Right renal cortex interstitium (tissue), 3 donors: Measurements from ENCODE around the gene DCLK2. TPM values are rescaled to one million over a fixed set of nuclear protein-coding genes. Genes with fewer than 3 reads are reported as not detected.
"Not testable (repeated sequence)": the region's sequence is repeated elsewhere in the genome, so short reads cannot be mapped to it uniquely, and the experiment has no call there.

Source experiments
- DNase-seq, 3 donors: peaks; one replicate each; pipeline ENCODE4 v3.0.0-alpha.2; 2013; ENCODE audit warnings: low read depth in 3 of 3, low spot score in 2 of 3
- polyA plus RNA-seq, 3 donors: library from polyadenylated mRNA; unstranded; fragments of 120-200 nt; gene quantifications; one replicate each; pipeline ENCODE4 v1.2.1, GENCODE V29; 2013; ENCODE audit not compliant: insufficient read length in 3 of 3

DCLK2 gene
- polyA plus RNA-seq, 3 donors = 11.1 to 11.5 (median 11.3) TPM

DNA sequence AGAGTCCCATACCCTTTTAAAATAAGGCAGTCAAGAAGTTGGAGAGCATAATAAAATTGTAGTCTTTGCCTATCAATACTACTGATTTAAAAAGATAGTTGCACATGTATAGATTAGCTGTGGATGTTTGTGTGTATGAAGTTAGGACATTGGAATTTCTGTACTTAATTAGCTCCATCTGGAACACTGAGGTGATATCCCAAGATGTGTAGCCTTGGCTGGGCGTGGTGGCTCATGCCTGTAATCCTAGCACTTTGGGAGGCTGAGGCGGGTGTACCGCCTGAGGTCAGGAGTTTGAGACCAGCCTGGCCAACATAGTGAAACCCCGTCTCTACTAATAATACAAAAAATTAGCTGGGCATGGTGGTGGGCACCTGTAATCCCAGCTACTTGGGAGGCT lies 119.0 kb downstream of the DCLK2 start:
- DNase-seq = not testable (repeated sequence)

DNA sequence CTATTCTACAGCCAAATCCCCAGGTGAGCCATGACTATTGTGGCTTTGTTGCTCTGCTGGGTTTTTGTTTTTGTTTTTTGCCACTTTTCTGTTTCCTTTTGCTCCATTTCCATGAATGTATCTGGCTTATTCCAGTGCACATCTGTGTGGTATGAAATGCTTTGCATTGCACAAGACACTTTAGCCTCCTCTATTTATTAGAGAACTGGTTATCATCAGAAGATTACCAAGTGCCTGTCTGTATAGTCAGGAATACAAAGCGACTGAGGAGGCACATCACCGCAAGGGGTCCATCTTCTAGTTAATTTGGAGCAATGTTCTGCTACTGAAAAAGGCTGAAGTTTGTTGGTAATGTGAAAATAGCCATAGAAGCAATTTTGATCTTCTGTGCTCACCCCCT lies 120.8 kb downstream of the DCLK2 start:
- DNase-seq = no peak

DNA sequence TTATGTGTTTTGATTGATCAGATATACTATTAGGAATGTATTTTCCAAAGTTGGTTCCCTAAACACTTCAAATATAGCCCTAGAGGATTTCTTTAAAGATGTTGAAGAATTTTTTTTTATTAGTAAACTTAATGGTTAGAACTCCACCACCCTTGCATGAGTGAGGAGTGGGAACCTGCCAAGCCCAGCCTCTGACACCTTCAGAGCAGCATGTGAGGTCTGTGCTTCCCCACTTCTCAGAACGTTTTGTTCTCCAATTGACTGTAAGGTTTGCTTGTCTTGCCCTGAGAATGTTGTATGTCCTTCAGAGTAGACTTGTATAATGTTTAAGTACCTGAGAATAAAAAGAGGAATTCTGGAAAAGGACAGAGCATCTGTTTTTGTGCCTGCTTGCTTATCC lies 126.8 kb downstream of the DCLK2 start:
- DNase-seq = no peak

DNA sequence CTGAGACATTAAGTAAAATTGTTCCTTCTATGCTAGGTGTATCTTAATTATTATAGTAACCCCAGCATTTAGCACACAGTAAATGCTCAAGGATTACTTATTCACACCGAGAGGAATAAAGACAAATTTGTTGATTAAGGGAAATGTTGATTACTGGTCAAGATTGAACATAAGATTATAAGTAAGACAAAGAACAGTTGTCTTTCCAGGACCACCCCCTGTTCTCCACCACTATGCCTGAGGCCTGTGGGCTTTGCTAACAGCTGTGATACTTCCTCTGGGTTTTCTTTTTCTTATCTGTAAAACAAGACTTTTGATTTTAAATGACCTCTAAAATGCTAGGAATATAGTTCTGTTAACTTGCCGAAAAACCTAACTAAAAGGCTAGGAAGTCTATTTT lies 128.0 kb downstream of the DCLK2 start:
- no peak for DNase-seq

DNA sequence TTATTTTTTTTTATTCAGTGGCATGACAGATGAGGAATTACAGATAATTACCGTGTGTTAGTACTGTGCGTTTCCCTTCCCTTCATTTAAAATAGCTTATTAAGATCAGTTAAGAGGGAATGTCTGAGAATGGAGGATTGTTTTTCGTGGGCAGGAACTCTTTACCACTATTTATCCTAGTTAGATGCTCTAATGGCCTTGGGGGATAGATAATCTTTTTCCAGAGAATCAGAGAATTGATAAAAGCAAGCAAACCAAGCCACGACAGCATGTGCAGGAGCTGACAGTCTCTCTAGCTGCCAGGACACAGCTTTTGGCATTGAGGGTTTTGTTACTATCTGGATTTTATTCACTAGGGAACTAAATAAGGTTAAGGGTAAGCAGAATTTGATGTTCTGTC lies 128.7 kb downstream of the DCLK2 start:
- no peak for DNase-seq

DNA sequence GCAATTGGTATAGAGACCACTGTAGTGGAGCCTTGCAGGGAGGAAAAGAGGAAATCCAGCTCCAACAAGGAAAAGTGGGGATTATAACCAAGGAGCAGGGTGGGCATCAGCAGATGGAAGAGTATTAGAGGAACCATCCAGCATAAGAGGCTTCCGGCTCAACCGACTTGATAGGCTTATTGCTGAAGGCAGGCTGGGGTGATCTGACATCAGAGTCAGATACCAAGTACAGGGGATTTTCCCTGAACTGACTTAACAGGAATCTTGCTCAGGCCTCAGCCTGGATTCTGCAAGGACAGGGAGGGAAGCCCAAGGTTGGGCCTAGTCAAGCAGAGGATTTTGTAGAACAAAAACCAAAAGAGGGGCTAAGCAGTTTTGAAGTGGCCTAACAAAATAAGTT lies 129.6 kb downstream of the DCLK2 start:
- DNase-seq = no peak

DNA sequence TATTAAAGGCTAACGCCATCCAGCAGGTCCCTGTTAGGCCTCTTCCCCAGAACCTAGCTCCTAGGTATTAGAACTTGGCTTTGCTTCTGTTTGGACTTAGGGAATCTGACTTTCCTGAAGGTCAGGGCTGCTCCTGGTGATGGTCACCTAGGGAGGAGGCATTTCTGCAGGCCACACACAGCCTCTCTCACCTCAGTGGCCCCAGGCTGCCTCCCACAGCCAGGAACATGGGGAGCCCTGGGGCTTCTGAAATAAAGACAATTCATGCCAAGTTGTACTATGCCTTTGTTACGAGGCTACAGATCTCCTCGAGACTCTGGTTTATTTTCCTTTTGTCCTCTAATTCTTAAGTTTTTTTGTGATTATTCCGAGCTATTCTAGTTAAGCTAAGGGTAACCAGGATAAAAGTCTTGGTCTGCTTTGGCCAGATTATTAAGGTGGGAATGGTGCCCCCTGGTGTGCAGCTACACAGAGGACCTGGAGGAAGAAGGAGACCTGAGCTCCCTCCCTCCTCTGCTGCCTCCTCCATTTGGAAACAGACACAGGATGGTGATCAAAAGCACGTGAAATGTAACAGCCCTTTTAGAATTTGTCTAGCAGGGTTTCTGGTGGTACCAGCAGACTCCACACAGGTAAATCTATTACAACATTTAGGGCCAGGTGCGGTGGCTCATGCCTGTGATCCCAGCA lies 131.0 kb downstream of the DCLK2 start:
- DNase-seq = no peak

DNA sequence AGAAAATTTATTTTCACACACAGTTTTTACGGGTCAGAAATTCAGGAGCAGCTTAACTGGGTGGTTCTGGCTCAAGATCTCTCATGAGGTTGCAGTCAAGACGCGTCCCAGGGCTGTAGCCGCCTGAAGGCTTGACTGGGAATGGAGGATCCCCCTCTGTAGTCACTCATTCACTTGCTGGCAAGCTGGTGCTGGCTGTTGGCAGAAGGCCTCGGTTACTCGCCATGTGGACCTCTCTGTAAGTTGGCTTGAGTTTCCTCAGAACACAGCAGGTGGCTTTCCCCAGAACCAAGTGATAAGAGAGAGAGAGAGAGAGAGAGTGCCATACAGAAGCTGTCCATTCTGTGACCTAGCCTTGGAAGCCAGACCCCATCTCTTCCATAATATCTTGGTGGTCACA lies 132.8 kb downstream of the DCLK2 start:
- no peak for DNase-seq

DNA sequence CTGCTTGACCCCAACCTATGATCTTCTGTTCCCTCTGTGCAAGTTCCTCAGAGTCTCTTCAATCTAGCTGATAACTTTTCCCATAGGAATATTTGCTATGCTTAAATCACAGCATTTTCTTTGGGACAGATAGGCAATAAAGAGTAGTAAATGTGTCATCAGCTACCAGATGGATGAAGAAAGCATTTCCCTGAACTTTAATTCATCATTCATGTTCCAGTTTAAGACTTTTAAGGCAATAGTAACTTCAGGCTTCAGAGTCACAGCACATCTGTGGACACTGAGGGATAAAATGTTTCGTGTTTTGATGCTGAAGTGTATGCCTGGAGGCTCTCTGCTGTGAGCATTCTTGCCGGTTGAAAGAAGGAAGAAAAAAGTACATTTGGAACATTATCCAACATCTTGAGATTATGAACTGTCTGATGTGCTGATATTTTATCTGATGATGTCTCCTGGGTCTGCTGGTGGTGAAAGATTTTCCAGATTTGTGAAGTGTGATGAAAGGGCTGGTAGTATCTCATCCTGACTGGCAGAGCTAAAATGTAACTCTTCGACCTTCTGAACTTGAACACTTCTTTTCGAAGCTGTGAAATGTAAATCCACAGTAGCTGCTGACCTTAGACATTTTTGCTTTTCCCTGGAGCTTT lies 133.7 kb downstream of the DCLK2 start:
- peak in 1 of 3 donors; percentile 58 for DNase-seq

DNA sequence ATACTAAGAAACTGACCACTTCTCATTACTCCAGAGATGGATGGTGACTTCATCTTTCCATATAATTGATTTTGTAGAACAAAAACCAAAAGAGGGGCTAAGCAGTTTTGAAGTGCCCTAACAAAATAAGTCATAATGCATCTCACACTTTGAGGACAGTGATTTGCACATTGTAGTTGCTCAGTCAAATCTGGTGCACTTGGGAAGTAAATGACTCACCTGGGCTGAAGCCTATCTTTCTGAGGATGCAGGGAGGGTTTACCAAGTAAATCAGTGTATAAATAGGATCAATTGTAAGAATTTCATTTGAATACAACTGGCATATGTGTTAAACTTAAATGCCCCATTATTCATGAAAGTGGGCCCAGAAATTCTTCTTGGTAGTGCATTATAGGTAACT lies 134.2 kb downstream of the DCLK2 start:
- no peak for DNase-seq

DNA sequence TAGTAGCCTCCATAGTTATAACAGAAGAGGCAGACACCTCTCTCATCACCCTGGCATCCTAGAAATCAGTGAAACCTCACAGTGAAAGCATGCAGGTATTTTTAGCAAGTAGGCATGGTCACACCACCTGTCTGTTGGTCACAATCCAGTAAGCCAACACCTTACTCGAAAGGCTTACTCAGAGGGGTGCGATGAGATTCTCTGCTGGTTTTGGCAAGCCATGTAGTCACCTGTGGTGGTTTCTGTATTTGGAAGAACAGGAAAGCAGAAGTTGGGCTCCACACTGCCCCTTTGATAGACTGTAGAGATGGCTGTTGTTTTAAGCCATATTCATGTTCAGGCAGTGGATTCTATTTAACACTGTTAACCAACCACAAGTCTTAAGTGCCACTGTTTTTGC lies 134.7 kb downstream of the DCLK2 start:
- DNase-seq = no peak

DNA sequence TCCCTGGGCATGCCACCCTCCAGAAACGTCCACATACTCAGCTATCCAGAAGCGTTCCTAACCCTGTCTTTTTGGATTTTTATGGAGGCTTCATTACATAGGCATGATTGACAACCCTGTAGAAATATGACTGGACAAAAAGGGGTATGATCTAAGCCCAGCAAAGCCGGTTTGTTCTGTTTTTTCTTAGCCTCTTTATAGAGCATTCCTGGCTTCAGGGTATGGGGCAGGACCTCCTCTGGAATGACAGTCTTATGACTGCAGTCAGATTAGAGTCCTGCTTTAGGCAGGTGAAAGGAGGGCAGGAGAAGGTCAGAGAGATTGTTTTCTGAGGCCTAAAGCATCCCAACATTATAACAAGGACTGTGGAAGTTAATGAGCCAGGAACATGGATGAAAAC lies 137.4 kb downstream of the DCLK2 start:
- DNase-seq = no peak

DNA sequence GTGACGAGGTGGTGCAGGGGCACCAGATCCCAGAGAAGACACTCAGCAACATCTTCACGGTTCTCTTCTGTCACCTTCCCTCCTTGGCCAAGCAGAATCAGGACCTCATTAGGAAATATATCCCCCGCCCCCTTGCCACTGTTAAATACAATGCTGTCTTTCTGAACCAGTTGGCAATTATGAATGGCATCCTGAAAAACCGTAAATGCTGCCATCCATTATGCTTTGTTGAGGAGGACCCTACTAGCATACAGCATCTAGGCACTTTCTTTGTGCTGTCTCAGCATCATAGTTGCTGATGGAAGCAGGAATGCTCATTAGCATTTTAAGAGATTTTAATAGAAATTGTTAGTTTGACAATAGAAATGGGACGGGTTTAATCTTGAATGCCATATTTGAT lies 138.5 kb downstream of the DCLK2 start:
- DNase-seq = no peak

DNA sequence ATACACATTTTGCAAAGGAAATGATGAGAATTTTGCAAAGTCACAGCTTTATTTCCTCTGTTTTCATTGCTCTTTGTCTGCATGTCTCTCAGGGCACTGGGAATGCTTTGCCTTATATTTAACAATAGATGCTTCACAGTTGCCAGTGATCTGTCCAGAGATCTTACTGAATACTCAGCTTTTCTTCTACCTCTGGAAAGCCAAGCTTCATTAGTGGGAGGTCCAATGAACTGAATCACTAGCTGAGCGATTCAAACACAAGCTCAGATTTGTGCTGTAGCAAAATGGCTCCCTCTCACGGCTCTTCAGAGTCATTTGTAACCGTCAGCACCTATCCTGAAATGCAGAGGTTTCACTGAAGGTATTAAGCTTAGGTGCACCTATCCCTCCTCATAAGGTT lies 138.9 kb downstream of the DCLK2 start:
- DNase-seq = no peak

DNA sequence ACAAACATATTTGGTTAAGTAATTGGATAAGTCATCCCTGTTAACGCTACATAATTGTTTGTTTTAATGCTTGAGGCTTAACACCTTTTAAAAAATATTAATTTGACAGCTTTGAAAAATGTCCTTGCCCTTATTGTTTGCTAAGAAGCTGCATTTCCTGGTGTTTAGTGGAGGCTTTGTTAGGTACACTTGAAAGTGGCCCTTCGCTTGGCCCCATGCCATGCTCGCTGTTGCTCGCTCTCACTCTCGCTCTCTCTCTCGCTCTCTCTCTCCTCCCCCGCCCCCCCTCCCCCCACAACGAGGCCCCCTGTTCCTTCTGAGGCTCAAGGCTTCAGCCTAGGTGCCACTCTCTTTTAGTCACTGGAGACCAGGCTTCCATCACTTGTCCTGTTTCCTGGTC lies 139.6 kb downstream of the DCLK2 start:
- DNase-seq = no peak

DNA sequence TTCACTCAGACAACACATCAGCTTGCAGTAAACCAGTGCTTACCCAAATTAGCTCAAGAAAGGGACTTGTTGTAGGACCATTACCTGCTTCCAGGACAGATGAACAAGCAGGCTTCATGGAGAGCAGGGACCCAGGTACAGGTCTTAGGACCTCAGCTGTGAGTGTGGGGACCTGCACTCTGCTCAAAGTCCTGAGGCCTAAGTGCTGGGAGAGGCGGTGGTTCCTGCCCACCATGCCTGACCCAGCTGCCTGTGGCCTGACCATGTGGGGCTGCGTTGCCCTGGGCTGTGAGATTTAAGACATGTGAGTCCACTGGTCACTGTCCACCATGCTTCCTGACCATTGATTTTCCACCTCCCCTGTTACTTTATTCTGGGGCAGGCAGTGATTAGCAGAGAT lies 140.2 kb downstream of the DCLK2 start:
- no peak for DNase-seq

DNA sequence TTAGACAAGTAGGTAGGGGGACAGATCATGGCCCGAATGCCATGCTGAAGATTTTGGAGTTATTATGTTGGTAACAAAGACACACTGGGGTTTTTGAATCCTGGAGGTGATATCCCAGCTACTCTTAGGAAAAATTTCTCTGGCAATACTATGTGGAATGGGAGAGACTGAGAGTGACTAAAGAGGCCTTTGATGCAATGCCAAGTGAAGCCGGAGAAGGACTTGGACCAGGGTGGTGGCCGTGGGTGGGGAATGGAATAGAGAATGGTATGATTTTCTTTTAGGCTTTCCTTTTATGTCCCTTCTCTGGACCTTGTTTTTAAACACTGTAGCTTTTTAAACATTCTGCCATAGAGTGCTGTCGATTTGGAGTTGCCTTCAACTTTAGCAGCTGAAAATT lies 141.6 kb downstream of the DCLK2 start:
- DNase-seq = no peak

DNA sequence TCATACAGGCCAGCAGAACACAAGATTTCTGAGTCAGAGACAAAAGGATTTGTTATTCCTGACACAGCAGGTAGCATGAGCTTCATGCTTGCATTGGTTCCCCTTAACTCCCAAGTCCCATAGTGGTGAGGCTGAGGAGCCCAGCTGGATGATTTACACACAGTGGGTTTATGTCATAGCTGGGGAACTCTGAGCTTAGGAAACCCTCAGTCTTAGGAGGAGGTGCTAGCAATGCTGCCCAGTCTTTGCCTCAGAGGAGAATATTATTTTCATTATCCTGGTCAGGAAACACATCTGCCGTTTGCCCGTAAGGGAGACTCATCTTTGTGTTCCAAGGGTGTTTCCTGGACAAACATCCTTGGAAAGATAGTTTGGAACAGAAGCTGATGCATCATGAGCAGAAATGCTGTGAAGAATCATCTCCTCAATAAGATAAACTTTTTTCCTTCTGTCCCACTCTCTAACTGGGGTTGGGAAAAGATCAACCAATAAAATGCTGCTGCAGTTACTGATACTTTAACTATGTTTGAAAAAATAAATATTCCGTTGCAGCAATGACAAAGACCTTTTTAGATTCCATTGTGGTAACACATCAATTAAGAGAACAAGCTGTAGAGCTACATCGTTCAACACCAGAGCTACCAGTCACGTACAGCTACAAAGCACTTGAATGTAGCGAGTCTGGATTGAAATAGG lies 146.8 kb downstream of the DCLK2 start:
- no peak for DNase-seq

DNA sequence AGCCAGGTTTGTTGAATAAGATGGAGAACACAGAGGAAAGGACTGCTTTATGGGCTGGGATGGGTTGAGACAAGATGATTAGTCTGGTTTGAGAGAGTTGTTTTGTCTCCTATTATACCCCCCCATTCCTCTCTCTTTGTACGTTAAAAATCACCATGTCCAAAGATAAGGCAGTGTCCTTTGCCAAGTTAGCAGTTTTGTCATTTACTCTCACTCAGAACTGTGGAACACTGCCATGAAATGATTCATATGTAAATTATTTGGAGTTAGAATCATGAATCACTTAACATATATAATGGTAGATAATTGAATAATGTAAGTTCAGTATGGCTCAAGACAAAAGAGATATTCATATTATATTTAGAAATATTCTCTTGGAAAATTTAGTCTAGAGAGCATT lies 151.3 kb downstream of the DCLK2 start:
- DNase-seq = no peak

DNA sequence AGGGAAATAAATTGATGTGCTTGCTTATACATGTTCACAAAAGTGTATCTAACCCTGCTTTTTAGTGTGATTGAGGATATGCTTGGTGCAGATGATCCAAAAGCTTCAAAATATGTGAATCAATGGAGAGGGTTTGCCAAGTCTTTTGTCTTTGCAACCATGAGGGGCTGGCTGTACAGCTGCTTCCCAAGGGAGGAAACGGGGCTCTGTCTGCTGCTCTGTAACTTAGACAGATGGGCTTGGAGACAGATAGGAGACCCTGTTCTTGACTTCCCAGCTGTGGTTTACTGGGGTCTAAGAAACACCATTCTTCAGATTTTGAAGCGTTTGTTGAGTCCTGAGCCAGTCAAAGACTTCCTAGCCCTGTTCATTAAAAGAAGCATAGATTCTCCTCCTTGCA lies 152.3 kb downstream of the DCLK2 start:
- DNase-seq = no peak

DNA sequence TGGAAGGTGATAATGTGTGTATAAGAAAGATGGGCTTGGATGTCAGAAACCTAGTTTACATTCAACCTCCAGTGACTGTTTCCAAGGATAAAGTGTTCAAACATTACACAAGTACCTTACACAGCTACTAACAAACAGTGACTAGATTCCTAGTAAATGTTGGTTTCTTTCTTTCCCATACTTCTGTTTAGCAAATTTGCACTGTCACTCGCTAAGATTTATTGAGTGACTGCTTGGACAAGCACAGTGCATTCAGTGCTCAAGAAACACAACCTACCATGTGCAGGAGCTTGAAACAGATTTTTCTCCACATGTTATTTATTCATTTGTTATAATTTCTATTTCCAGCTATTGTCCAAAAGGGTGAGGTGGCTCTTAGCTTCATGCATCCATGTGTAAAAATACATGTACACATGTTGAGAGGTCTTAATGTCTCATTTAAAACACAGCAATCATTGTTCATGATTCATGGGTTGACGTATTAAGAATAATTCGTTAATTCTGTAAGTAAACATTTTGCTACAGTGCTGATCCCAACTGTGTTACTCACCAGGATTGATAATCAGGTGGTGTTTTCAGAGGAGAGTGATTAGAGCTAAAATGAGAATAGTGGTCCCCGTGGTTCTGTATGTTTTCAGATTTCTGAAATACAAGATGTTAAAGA lies 153.0 kb downstream of the DCLK2 start:
- no peak for DNase-seq

DNA sequence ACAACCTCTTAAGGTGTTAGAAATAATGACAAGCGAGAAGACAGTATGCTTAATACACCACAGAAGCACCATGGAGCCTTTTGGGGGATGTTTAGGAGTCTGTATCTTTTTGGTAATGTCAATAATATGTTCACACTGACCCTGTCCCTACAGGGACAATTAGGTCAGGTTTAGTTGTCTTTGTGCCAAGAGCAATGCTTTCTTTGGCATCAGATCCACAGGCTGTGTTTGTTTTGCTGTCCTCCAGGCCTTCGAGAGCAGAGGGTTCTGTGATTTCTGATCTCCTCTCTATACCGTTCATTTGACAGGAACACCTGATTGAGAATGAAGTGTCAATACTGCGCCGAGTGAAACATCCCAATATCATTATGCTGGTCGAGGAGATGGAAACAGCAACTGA lies 153.8 kb downstream of the DCLK2 start:
- no peak for DNase-seq
